GM12878 (cell line): ENCODE results near the gene NXPE4. TPM values are rescaled to one million over a fixed set of nuclear protein-coding genes. Genes with fewer than 3 reads are reported as not detected.
A peak's percentile ranks its signal among the peaks of the same experiment; 100 is the strongest.

ENCODE experiments used
- CBFB ChIP-seq: IDR thresholded peaks from 2 replicates; pipeline ENCODE4 v1.6.1; 2016; ENCODE audit warnings: antibody characterized with exemption, low read depth
- CBX5 ChIP-seq: sonication (generic); IDR thresholded peaks from 2 replicates; pipeline ENCODE4 v1.6.1; 2016; ENCODE audit warnings: low read depth, moderate library complexity, mild to moderate bottlenecking, inconsistent platforms
- DPF2 ChIP-seq: fragments of 450-650 bp; IDR thresholded peaks from 2 replicates; pipeline ENCODE4 v1.6.1; 2017; ENCODE audit warnings: mild to moderate bottlenecking
- E2F4 ChIP-seq: IDR thresholded peaks from 2 replicates; pipeline ENCODE4 v1.6.1; 2012; ENCODE audit warnings: low read depth, low read length, improper control_type of control experiment
- FOXK2 ChIP-seq: fragments of 450-650 bp; IDR thresholded peaks from 2 replicates; pipeline ENCODE4 v1.6.1; 2017; ENCODE audit warnings: mild to moderate bottlenecking, moderate library complexity
- HDGF ChIP-seq: fragments of 450-650 bp; IDR thresholded peaks from 2 replicates; pipeline ENCODE4 v1.6.1; 2016; ENCODE audit warnings: antibody characterized with exemption
- HSF1 ChIP-seq: fragments of 150-350 bp; IDR thresholded peaks from 2 replicates; pipeline ENCODE4 v1.6.1; 2014; ENCODE audit warnings: mild to moderate bottlenecking, low read depth, low read length
- IKZF1 ChIP-seq: fragments of 450-650 bp; conservative IDR thresholded peaks from 2 replicates; pipeline ENCODE4 v1.6.1; 2017; ENCODE audit warnings: antibody characterized with exemption, mild to moderate bottlenecking
- KAT2A ChIP-seq: conservative IDR thresholded peaks from 2 replicates; pipeline ENCODE4 v1.6.1; 2011; ENCODE audit warnings: low read depth, low read length; ENCODE audit not compliant: control insufficient read depth
- MXI1 ChIP-seq: fragments of 150-350 bp; IDR thresholded peaks from 2 replicates; pipeline ENCODE4 v1.6.1; 2011; ENCODE audit warnings: low read depth, mild to moderate bottlenecking, inconsistent platforms, low read length, improper control_type of control experiment
- NFIC ChIP-seq: IDR thresholded peaks from 2 replicates; pipeline ENCODE4 v1.6.1; 2012; ENCODE audit warnings: low read depth, mild to moderate bottlenecking, inconsistent platforms, low read length, moderate library complexity
- NFYA ChIP-seq: IDR thresholded peaks from 2 replicates; pipeline ENCODE4 v1.6.1; 2011; ENCODE audit warnings: low read depth, mild to moderate bottlenecking, low read length, improper control_type of control experiment, borderline replicate concordance
- PML ChIP-seq: IDR thresholded peaks from 2 replicates; pipeline ENCODE4 v1.6.1; 2012; ENCODE audit warnings: low read length, inconsistent platforms
- SIN3A ChIP-seq: IDR thresholded peaks from 2 replicates; pipeline ENCODE4 v1.6.1; 2012; ENCODE audit warnings: low read depth, low read length, improper control_type of control experiment
- SMARCA5 ChIP-seq: fragments of 450-650 bp; IDR thresholded peaks from 2 replicates; pipeline ENCODE4 v1.6.1; 2017; ENCODE audit warnings: mild to moderate bottlenecking
- TCF3 ChIP-seq: IDR thresholded peaks from 2 replicates; pipeline ENCODE4 v1.6.1; 2012; ENCODE audit warnings: low read depth, mild to moderate bottlenecking, low read length, borderline replicate concordance; ENCODE audit not compliant: insufficient read depth
- WRNIP1 ChIP-seq: IDR thresholded peaks from 2 replicates; pipeline ENCODE4 v1.6.1; 2011; ENCODE audit warnings: low read depth, low read length, improper control_type of control experiment, borderline replicate concordance
- ZNF217 ChIP-seq: fragments of 450-650 bp; IDR thresholded peaks from 2 replicates; pipeline ENCODE4 v1.6.1; 2017; ENCODE audit warnings: antibody characterized with exemption, mild to moderate bottlenecking
- ZZZ3 ChIP-seq: IDR thresholded peaks from 2 replicates; pipeline ENCODE4 v1.6.1; 2011; ENCODE audit warnings: low read depth; ENCODE audit not compliant: control insufficient read depth, insufficient read length
- polyA plus RNA-seq, 11 experiments: library from polyadenylated mRNA; depleted of rRNA in 4 of 11; unstranded in 6 of 11; stranded (reverse) in 5 of 11; fragments of >200 nt; fragmentation: Nextera tagmentation in 4 of 11; fragmentation: Illumina TruSeq in 1 of 11; extraction: Ambion mirVana in 4 of 11; extraction: Trizol in 1 of 11; gene quantifications; 1 replicate in 1 of 11; 2 replicates in 10 of 11; pipeline versions ENCODE4 v1.2.1 to v1.2.3, GENCODE V29; 2011 to 2016; ENCODE audit warnings: inconsistent platforms in 2 of 11, missing spikeins in 2 of 11, low read depth in 1 of 11
- total RNA-seq, 4 experiments: library from RNA; depleted of rRNA in 3 of 4; stranded (reverse); fragments of >200 nt in 3 of 4; fragmentation: Illumina TruSeq in 1 of 4; extraction: Trizol in 1 of 4; gene quantifications; 2 replicates each; pipeline versions ENCODE4 v1.2.1 to v1.2.3, GENCODE V29; 2013 to 2021
- TF ChIP-seq, protein P1 (sequence below): IDR thresholded peaks from 2 replicates; pipeline ENCODE4 v1.6.1; 2012; ENCODE audit warnings: improper control_type of control experiment, low read depth, low read length; ENCODE audit not compliant: insufficient replicate concordance
- TF ChIP-seq, protein P2 (sequence below): IDR thresholded peaks from 2 replicates; pipeline ENCODE4 v1.6.1; 2012; ENCODE audit warnings: low read depth, low read length, improper control_type of control experiment
- TF ChIP-seq, protein P3 (sequence below): fragments of 450-650 bp; IDR thresholded peaks from 2 replicates; pipeline ENCODE4 v1.6.1; 2014; ENCODE audit warnings: mild to moderate bottlenecking

NXPE4 gene
- total and polyA plus RNA-seq, 10 of the 15 experiments (the other 5 are each of a cell fraction or from before 2014, with no cell fraction given), result not detected

DNA sequence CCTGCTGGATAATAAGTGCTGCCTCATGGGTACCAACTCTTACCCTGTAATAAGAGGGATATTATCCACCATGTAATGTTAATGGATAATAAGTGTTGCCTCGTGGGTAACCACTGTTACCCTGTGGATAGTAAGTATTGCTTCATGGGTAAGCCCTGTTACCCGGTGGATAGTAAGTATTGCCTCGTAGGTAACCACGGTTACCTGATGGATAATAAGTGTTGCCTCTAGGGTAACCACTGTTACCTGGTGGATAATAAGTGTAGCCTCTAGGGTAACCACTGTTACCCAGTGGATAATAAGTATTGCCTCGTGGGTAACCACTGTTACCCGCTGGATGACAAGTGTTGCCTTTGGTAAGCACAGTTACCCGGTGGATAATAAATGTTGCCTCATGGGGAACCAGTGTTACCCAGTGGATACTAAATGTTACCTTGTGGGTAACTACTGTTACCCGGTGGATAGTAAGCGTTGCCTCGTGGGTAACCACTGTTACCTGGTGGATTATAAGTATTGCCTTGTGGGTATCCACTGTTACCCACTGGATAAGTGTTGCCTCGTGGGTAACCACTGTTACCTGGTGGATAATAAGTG is 18.6 kb upstream of the NXPE4 start (continued):
- TF ChIP-seq, protein P1, sequence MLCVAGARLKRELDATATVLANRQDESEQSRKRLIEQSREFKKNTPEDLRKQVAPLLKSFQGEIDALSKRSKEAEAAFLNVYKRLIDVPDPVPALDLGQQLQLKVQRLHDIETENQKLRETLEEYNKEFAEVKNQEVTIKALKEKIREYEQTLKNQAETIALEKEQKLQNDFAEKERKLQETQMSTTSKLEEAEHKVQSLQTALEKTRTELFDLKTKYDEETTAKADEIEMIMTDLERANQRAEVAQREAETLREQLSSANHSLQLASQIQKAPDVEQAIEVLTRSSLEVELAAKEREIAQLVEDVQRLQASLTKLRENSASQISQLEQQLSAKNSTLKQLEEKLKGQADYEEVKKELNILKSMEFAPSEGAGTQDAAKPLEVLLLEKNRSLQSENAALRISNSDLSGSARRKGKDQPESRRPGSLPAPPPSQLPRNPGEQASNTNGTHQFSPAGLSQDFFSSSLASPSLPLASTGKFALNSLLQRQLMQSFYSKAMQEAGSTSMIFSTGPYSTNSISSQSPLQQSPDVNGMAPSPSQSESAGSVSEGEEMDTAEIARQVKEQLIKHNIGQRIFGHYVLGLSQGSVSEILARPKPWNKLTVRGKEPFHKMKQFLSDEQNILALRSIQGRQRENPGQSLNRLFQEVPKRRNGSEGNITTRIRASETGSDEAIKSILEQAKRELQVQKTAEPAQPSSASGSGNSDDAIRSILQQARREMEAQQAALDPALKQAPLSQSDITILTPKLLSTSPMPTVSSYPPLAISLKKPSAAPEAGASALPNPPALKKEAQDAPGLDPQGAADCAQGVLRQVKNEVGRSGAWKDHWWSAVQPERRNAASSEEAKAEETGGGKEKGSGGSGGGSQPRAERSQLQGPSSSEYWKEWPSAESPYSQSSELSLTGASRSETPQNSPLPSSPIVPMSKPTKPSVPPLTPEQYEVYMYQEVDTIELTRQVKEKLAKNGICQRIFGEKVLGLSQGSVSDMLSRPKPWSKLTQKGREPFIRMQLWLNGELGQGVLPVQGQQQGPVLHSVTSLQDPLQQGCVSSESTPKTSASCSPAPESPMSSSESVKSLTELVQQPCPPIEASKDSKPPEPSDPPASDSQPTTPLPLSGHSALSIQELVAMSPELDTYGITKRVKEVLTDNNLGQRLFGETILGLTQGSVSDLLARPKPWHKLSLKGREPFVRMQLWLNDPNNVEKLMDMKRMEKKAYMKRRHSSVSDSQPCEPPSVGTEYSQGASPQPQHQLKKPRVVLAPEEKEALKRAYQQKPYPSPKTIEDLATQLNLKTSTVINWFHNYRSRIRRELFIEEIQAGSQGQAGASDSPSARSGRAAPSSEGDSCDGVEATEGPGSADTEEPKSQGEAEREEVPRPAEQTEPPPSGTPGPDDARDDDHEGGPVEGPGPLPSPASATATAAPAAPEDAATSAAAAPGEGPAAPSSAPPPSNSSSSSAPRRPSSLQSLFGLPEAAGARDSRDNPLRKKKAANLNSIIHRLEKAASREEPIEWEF, result no peak
- TF ChIP-seq WRNIP1 (no peak), SMARCA5 (no peak), MXI1 (no peak), E2F4 (no peak), CBFB (no peak; the same call in 1 of the 2 replicates), PML (0 out of 2 replicates have a peak, but pooled peaks have one; percentile 31), HSF1 (no peak), TCF3 (no peak), DPF2 (peak; percentile 31; the same call in 1 of the 2 replicates), IKZF1 (no peak), NFYA (no peak), ZNF217 (peak; percentile 95), FOXK2 (no peak), NFIC (peak; percentile 54; the same call in 1 of the 2 replicates), HDGF (no peak), KAT2A (no peak), ZZZ3 (no peak), CBX5 (no peak), SIN3A (no peak)
- TF ChIP-seq, protein P2, sequence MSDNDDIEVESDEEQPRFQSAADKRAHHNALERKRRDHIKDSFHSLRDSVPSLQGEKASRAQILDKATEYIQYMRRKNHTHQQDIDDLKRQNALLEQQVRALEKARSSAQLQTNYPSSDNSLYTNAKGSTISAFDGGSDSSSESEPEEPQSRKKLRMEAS, result no peak
- TF ChIP-seq, protein P3, sequence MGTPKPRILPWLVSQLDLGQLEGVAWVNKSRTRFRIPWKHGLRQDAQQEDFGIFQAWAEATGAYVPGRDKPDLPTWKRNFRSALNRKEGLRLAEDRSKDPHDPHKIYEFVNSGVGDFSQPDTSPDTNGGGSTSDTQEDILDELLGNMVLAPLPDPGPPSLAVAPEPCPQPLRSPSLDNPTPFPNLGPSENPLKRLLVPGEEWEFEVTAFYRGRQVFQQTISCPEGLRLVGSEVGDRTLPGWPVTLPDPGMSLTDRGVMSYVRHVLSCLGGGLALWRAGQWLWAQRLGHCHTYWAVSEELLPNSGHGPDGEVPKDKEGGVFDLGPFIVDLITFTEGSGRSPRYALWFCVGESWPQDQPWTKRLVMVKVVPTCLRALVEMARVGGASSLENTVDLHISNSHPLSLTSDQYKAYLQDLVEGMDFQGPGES, result no peak
